SK-N-SH (cell line): ENCODE measurements around the gene UBA1. TPM values are rescaled to one million over a fixed set of nuclear protein-coding genes. Genes with fewer than 3 reads are reported as not detected.

Experiments used
- CTCF ChIA-PET: fragments of 300-600, 350-600 bp; formaldehyde crosslinking; extraction: SDS; loops from one replicate; lab custom pipeline; 2021; lab: Yijun Ruan, JAX
- POLR2A ChIA-PET: fragments of 350-600 bp; sonication (Branson Sonifier 250); formaldehyde crosslinking; extraction: SDS; loops from one replicate; lab custom pipeline; 2020; ENCODE audit warnings: antibody characterized with exemption, inconsistent platforms; lab: Yijun Ruan, JAX
- DNase-seq: peaks from one replicate; pipeline ENCODE4 v3.0.0; 2012
- H2AFZ ChIP-seq: fragments of 200-600 bp; sonication (generic); 2 replicates; pipeline ENCODE4 v1.8.1; 2016; ENCODE audit warnings: antibody characterized with exemption, mild to moderate bottlenecking, low read depth
- H3F3A ChIP-seq: fragments of 200-600 bp; sonication (generic); replicated peaks from 2 replicates; pipeline ENCODE3; 2016; ENCODE audit warnings: antibody characterized with exemption, mild to moderate bottlenecking; ENCODE audit not compliant: insufficient read depth
- H3K27ac ChIP-seq, 2 experiments: fragments of 200-500 bp in 1 of 2; fragments of 200-600 bp in 1 of 2; sonication (Bioruptor generic) in 1 of 2; sonication (generic), shearing (Covaris generic) in 1 of 2; 2 replicates each; pipeline versions ENCODE4 v1.5.1 to v1.6.1; 2014 to 2016; ENCODE audit warnings: low read depth in 2 of 2, inconsistent platforms in 1 of 2, low read length in 1 of 2, mild to moderate bottlenecking in 1 of 2, mixed read lengths in 1 of 2
- H3K27me3 ChIP-seq: fragments of 200-600 bp; sonication (generic), shearing (Covaris generic); 2 replicates; pipeline ENCODE4 v1.6.1; 2016; ENCODE audit warnings: mixed run types; ENCODE audit not compliant: insufficient read depth
- H3K36me3 ChIP-seq, 2 experiments: fragments of 200-500 bp in 1 of 2; fragments of 200-600 bp in 1 of 2; sonication (Bioruptor generic) in 1 of 2; sonication (generic) in 1 of 2; replicated peaks in 1 of 2; 2 replicates each; pipeline versions ENCODE3 to v1.5.1; 2014 to 2016; ENCODE audit warnings: low read length in 1 of 2, mild to moderate bottlenecking in 1 of 2; ENCODE audit not compliant: insufficient read depth in 2 of 2, control insufficient read depth in 1 of 2
- H3K4me1 ChIP-seq, 2 experiments: fragments of 200-500 bp in 1 of 2; fragments of 200-600 bp in 1 of 2; sonication (Bioruptor generic) in 1 of 2; sonication (generic), shearing (Covaris generic) in 1 of 2; 2 replicates each; pipeline versions ENCODE4 v1.5.1 to v1.6.1; 2014 to 2016; ENCODE audit warnings: low read depth in 1 of 2, low read length in 1 of 2, mixed run types in 1 of 2; ENCODE audit not compliant: insufficient read depth in 2 of 2, control insufficient read depth in 1 of 2
- H3K4me2 ChIP-seq: fragments of 200-600 bp; sonication (generic), shearing (Covaris generic); 2 replicates; pipeline ENCODE4 v1.6.1; 2017; ENCODE audit warnings: mixed run types
- H3K4me3 ChIP-seq, 2 experiments: fragments of 200-500 bp in 1 of 2; fragments of 200-600 bp in 1 of 2; sonication (Bioruptor generic) in 1 of 2; sonication (generic), shearing (Covaris generic) in 1 of 2; 2 replicates each; pipeline versions ENCODE4 v1.5.1 to v1.8.1; 2014 to 2016; ENCODE audit warnings: low read depth in 2 of 2, inconsistent platforms in 1 of 2, low read length in 1 of 2, mild to moderate bottlenecking in 1 of 2, mixed read lengths in 1 of 2, moderate library complexity in 1 of 2
- H3K79me2 ChIP-seq: fragments of 200-600 bp; sonication (generic); 2 replicates; pipeline ENCODE4 v1.8.1; 2017; ENCODE audit warnings: mild to moderate bottlenecking; ENCODE audit not compliant: insufficient read depth
- H3K9ac ChIP-seq: fragments of 200-600 bp; sonication (generic); 2 replicates; pipeline ENCODE4 v1.6.1; 2017; ENCODE audit warnings: mixed run types
- H3K9me2 ChIP-seq: fragments of 200-600 bp; sonication (generic); 2 replicates; pipeline ENCODE4 v1.6.1; 2017; ENCODE audit warnings: mixed run types
- H3K9me3 ChIP-seq: fragments of 200-600 bp; sonication (generic); 2 replicates; pipeline ENCODE4 v1.6.1; 2017; ENCODE audit warnings: mixed run types, mild to moderate bottlenecking, moderate library complexity
- H4K20me1 ChIP-seq: fragments of 200-600 bp; sonication (generic); 2 replicates; pipeline ENCODE4 v1.6.1; 2017; ENCODE audit warnings: mild to moderate bottlenecking, mixed run types; ENCODE audit not compliant: insufficient read depth
- CTCF ChIP-seq: fragments of 200-600 bp; sonication (generic); IDR thresholded peaks from 2 replicates; pipeline ENCODE4 v1.6.1; 2017; ENCODE audit warnings: antibody characterized with exemption, mild to moderate bottlenecking, moderate library complexity
- ELF1 ChIP-seq: IDR thresholded peaks from 2 replicates; pipeline ENCODE4 v1.4.0; 2012
- EP300 ChIP-seq, 2 experiments: IDR thresholded peaks; 2 replicates each; pipeline versions ENCODE4 v1.4.0 to v1.6.1; 2012; ENCODE audit warnings: borderline replicate concordance in 1 of 2, low read depth in 1 of 2, low read length in 1 of 2
- EZH2phosphoT487 ChIP-seq: fragments of 200-600 bp; sonication (generic); IDR thresholded peaks from 2 replicates; pipeline ENCODE4 v1.6.1; 2017; ENCODE audit warnings: low read depth, mixed run types, mild to moderate bottlenecking, antibody characterized with exemption, moderate library complexity, borderline replicate concordance
- FOSL2 ChIP-seq: IDR thresholded peaks from 2 replicates; pipeline ENCODE4 v1.4.0; 2012; ENCODE audit warnings: low read depth, mild to moderate bottlenecking, moderate library complexity, borderline replicate concordance
- GABPA ChIP-seq: IDR thresholded peaks from 2 replicates; pipeline ENCODE4 v1.4.0; 2012; ENCODE audit warnings: low read depth, mild to moderate bottlenecking
- IRF3 ChIP-seq: fragments of 150-350 bp; IDR thresholded peaks from 2 replicates; pipeline ENCODE4 v1.6.1; 2016; ENCODE audit warnings: mild to moderate bottlenecking, low read depth, low read length
- MAX ChIP-seq: IDR thresholded peaks from 2 replicates; pipeline ENCODE4 v1.4.0; 2012; ENCODE audit warnings: low read depth
- MEF2A ChIP-seq: IDR thresholded peaks from 2 replicates; pipeline ENCODE4 v1.4.0; 2012; ENCODE audit warnings: low read depth, borderline replicate concordance
- MXI1 ChIP-seq: IDR thresholded peaks from 2 replicates; pipeline ENCODE4 v1.6.1; 2012; ENCODE audit warnings: mild to moderate bottlenecking, low read depth, low read length, improper control_type of control experiment
- NRF1 ChIP-seq: IDR thresholded peaks from 2 replicates; pipeline ENCODE4 v1.6.1; 2012; ENCODE audit warnings: low read depth, mild to moderate bottlenecking, low read length
- PBX3 ChIP-seq: IDR thresholded peaks from 2 replicates; pipeline ENCODE4; 2012
- RAD21 ChIP-seq: IDR thresholded peaks from 2 replicates; pipeline ENCODE4 v1.6.1; 2012; ENCODE audit warnings: mild to moderate bottlenecking, low read length
- REST ChIP-seq: IDR thresholded peaks from 2 replicates; pipeline ENCODE4 v1.6.1; 2012; ENCODE audit warnings: mild to moderate bottlenecking, low read depth, low read length, moderate library complexity
- TAF1 ChIP-seq: IDR thresholded peaks from 2 replicates; pipeline ENCODE4 v1.6.1; 2012; ENCODE audit warnings: low read depth, mild to moderate bottlenecking, low read length, moderate library complexity, borderline replicate concordance
- TEAD4 ChIP-seq: IDR thresholded peaks from 2 replicates; pipeline ENCODE4 v1.4.0; 2012; ENCODE audit warnings: mild to moderate bottlenecking, borderline replicate concordance; ENCODE audit not compliant: insufficient read depth
- YY1 ChIP-seq: IDR thresholded peaks from 2 replicates; pipeline ENCODE4 v1.4.0; 2012; ENCODE audit warnings: low read depth, mild to moderate bottlenecking
- ZBTB33 ChIP-seq: IDR thresholded peaks from 2 replicates; pipeline ENCODE4 v1.4.0; 2012; ENCODE audit warnings: low read depth, borderline replicate concordance
- WGBS: methylation state at CpG from one replicate; pipeline ENCODE4 v1.1.6; 2017; ENCODE audit warnings: low lambda C conversion rate; 5-methylcytosine and 5-hydroxymethylcytosine counted together
- polyA plus RNA-seq, 3 experiments: library from polyadenylated mRNA; depleted of rRNA; stranded (reverse); fragments of >200 nt; gene quantifications; 2 replicates each; pipeline ENCODE4 v1.2.3, GENCODE V29; 2012

UBA1 gene
- polyA plus RNA-seq, 1 of the 3 experiments (the other 2 are of a cell fraction), result 283 TPM

GRCh38 chrX:47234583-47234982 is 41.0 kb downstream of the UBA1 start (continued):
- TF ChIP-seq ZBTB33, result no peak

- Histone ChIP-seq H4K20me1 (peaks cover 45% of the 10 kb centered on the region), H2AFZ (no peak overlapping the region), H3K27ac (no peak overlapping the region; a peak in 1 of 4 replicates), H3K27me3 (no peaks in the 10 kb centered on the region), H3K4me2 (no peak overlapping the region), H3K4me1 (peaks cover 0 to 10% of the 10 kb centered on the region in 2 experiments; a peak in 2 of 4 replicates), H3K79me2 (peaks cover 58% of the 10 kb centered on the region), H3K36me3 (peaks cover 13 to 14% of the 10 kb centered on the region in 2 experiments), H3K4me3 (no peak overlapping the region), H3K9me2 (no peaks in the 10 kb centered on the region), H3F3A (peaks cover 20% of the 10 kb centered on the region), H3K9me3 (no peaks in the 10 kb centered on the region), H3K9ac (no peak overlapping the region)
- ChIA-PET POLR2A (no interaction called here), CTCF (interaction anchor here (0.9 kb wide), 1 partner anchor 21 kb away, joined by 3 read pairs; no protein-coding TSS in a partner anchor)
- WGBS, result 88% methylated on average over 4 of the region's 4 CpGs
- no peak for TF ChIP-seq ELF1
- no peak for TF ChIP-seq TEAD4
- TF ChIP-seq MXI1, result no peak
- no peak for TF ChIP-seq CTCF
- TF ChIP-seq ZBTB33, result no peak
- TF ChIP-seq YY1, result no peak
- TF ChIP-seq RAD21, result no peak
- TF ChIP-seq PBX3, result no peak
- TF ChIP-seq MEF2A, result no peak
- no peak for TF ChIP-seq EP300 (IDR thresholded peaks at IDR 0.05; ENCODE audit: borderline replicate concordance in 1 of 2, low read depth in 1 of 2, low read length in 1 of 2)
- no peak for TF ChIP-seq EZH2phosphoT487
- no peak for TF ChIP-seq NRF1
- no peak for TF ChIP-seq TAF1
- no peak for TF ChIP-seq GABPA
- TF ChIP-seq FOSL2, result no peak
- TF ChIP-seq MAX, result no peak
- TF ChIP-seq REST, result no peak
- TF ChIP-seq IRF3, result no peak
- no peak for DNase-seq
Measured at GRCh38 chrX:47235691-47236103, 42.1 kb downstream of the UBA1 start.
